GM12801 (cell line): ENCODE measurements around the gene CUEDC2.

Experiments used
- TF ChIP-seq, protein P1 (sequence below): IDR thresholded peaks from one replicate; pipeline ENCODE4 v1.5.1; 2011; ENCODE audit warnings: control low read depth; ENCODE audit not compliant: insufficient read length; ENCODE audit errors: extremely low read depth

The CUEDC2 gene

DNA sequence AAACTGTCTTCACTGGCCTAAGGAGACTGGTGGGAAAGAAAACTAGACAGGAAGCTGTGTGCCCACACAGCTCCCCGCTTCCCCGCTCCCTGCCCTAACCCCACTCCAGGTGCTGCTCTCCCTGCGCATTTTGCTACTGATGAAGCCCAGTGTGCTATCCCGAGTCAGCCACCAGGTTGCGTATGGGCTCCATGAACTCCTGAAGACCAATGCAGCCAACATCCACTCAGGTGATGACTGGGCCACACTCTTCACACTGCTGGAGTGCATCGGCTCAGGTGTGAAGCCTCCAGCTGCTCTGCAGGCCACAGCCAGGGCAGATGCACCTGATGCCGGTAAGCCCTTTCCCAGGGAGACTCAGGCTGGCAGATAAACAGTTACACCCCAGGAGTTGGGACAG, 57.1 kb downstream of the CUEDC2 start:
- TF ChIP-seq, protein P1, sequence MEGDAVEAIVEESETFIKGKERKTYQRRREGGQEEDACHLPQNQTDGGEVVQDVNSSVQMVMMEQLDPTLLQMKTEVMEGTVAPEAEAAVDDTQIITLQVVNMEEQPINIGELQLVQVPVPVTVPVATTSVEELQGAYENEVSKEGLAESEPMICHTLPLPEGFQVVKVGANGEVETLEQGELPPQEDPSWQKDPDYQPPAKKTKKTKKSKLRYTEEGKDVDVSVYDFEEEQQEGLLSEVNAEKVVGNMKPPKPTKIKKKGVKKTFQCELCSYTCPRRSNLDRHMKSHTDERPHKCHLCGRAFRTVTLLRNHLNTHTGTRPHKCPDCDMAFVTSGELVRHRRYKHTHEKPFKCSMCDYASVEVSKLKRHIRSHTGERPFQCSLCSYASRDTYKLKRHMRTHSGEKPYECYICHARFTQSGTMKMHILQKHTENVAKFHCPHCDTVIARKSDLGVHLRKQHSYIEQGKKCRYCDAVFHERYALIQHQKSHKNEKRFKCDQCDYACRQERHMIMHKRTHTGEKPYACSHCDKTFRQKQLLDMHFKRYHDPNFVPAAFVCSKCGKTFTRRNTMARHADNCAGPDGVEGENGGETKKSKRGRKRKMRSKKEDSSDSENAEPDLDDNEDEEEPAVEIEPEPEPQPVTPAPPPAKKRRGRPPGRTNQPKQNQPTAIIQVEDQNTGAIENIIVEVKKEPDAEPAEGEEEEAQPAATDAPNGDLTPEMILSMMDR = no peak
